ENCODE measurements around the gene CDKN2A. TPM values are rescaled to one million over a fixed set of nuclear protein-coding genes. Genes with fewer than 3 reads are reported as not detected.

The CDKN2A gene
- total and polyA plus RNA-seq, 7 experiments from 2014 or later = 0.43 to 21.7 (median 0.95) TPM; not detected in 2

GRCh38 chr9:21945606-21946005 lies 48.6 kb downstream of the CDKN2A start:
- H3K27ac ChIP-seq (ENCODE audit: low read depth, low read length) = no peak overlapping the region
- no peaks in the 10 kb centered on the region for H3K4me1 ChIP-seq (ENCODE audit: control insufficient read depth in 2 of 2, insufficient read depth in 2 of 2, low read length in 2 of 2)
- Mint-ChIP-seq H3K4me3 (no peak overlapping the region), H3K36me3 (peaks cover 0 to 6% (median 3%) of the 10 kb centered on the region in 5 donors), H3K9me3 (peaks cover 0 to 26% (median 7%) of the 10 kb centered on the region in 11 donors), H3K27me3 (peaks cover 30 to 56% (median 34%) of the 10 kb centered on the region in 5 donors), H3K27ac (no peak overlapping the region), H3K4me1 (no peaks in the 10 kb centered on the region)
- no peaks in the 10 kb centered on the region for H3K27me3 ChIP-seq (ENCODE audit: control insufficient read depth in 2 of 2, insufficient read depth in 2 of 2, low read length in 2 of 2)
- DNase-seq (no peak), ATAC-seq (no peak)
- intact Hi-C loops (cut with micrococcal nuclease) = no loop called here
- H3K4me3 ChIP-seq (ENCODE audit: low read length) = no peak overlapping the region
- H3K9me3 ChIP-seq (ENCODE audit: control insufficient read depth in 2 of 3, low read length in 3 of 3) = no peaks in the 10 kb centered on the region
- ChIA-PET CTCF (no interaction called here), POLR2A (interaction anchor here (0.6 kb wide), 1 partner anchor 29 kb away, joined by 3 read pairs; no protein-coding TSS in a partner anchor)
- H3K36me3 ChIP-seq (ENCODE audit: control insufficient read depth in 2 of 3, insufficient read depth in 3 of 3, low read length in 3 of 3) = no peaks in the 10 kb centered on the region

GRCh38 chr9:21943464-21943863 lies 50.7 kb downstream of the CDKN2A start:
- ATAC-seq (no peak), DNase-seq (no peak)
- ChIA-PET POLR2A (no interaction called here), CTCF (no interaction called here)
- Mint-ChIP-seq H3K4me1 (no peaks in the 10 kb centered on the region), H3K4me3 (no peak overlapping the region), H3K9me3 (peaks cover 0 to 25% (median 6%) of the 10 kb centered on the region in 11 donors), H3K27me3 (peaks cover 30 to 49% (median 34%) of the 10 kb centered on the region in 5 donors), H3K36me3 (peaks cover 0 to 6% (median 3%) of the 10 kb centered on the region in 5 donors), H3K27ac (no peak overlapping the region)
- H3K4me1 ChIP-seq (ENCODE audit: control insufficient read depth in 2 of 2, insufficient read depth in 2 of 2, low read length in 2 of 2) = no peaks in the 10 kb centered on the region
- H3K27me3 ChIP-seq (ENCODE audit: control insufficient read depth in 2 of 2, insufficient read depth in 2 of 2, low read length in 2 of 2) = no peaks in the 10 kb centered on the region
- no peaks in the 10 kb centered on the region for H3K36me3 ChIP-seq (ENCODE audit: control insufficient read depth in 2 of 3, insufficient read depth in 3 of 3, low read length in 3 of 3)
- H3K9me3 ChIP-seq (ENCODE audit: control insufficient read depth in 2 of 3, low read length in 3 of 3) = no peaks in the 10 kb centered on the region
- no peak overlapping the region for H3K4me3 ChIP-seq (ENCODE audit: low read length)
- intact Hi-C loops (cut with micrococcal nuclease) = no loop called here
- no peak overlapping the region for H3K27ac ChIP-seq (ENCODE audit: low read depth, low read length)

- ChIA-PET CTCF (no interaction called here), POLR2A (no interaction called here)
- H3K9me3 Mint-ChIP-seq = peaks cover 0 to 13% (median 2%) of the 10 kb centered on the region in 11 donors
- H3K36me3 Mint-ChIP-seq = peaks cover 0 to 6% (median 0%) of the 10 kb centered on the region in 5 donors
- H3K27ac ChIP-seq (ENCODE audit: low read depth, low read length) = no peak overlapping the region
- intact Hi-C loops (cut with micrococcal nuclease) = no loop called here
- H3K27me3 Mint-ChIP-seq = peaks cover 30 to 38% (median 34%) of the 10 kb centered on the region in 5 donors
- no peak overlapping the region for H3K27ac Mint-ChIP-seq
- H3K27me3 ChIP-seq (ENCODE audit: control insufficient read depth in 2 of 2, insufficient read depth in 2 of 2, low read length in 2 of 2) = no peaks in the 10 kb centered on the region
- no peaks in the 10 kb centered on the region for H3K4me1 Mint-ChIP-seq
- no peak overlapping the region for H3K4me3 Mint-ChIP-seq
- H3K4me1 ChIP-seq (ENCODE audit: control insufficient read depth in 2 of 2, insufficient read depth in 2 of 2, low read length in 2 of 2) = no peaks in the 10 kb centered on the region
- no peaks in the 10 kb centered on the region for H3K9me3 ChIP-seq (ENCODE audit: control insufficient read depth in 2 of 3, low read length in 3 of 3)
- H3K36me3 ChIP-seq (ENCODE audit: control insufficient read depth in 2 of 3, insufficient read depth in 3 of 3, low read length in 3 of 3) = no peaks in the 10 kb centered on the region
- ATAC-seq (no peak), DNase-seq (no peak)
- no peak overlapping the region for H3K4me3 ChIP-seq (ENCODE audit: low read length)
Measured at GRCh38 chr9:21941337-21941995, 52.7 kb downstream of the CDKN2A start.

GRCh38 chr9:21936161-21936560 lies 58.0 kb downstream of the CDKN2A start:
- DNase-seq (no peak), ATAC-seq (no peak)
- intact Hi-C loops (cut with micrococcal nuclease) = no loop called here
- H3K36me3 ChIP-seq (ENCODE audit: control insufficient read depth in 2 of 3, insufficient read depth in 3 of 3, low read length in 3 of 3) = no peaks in the 10 kb centered on the region
- H3K9me3 ChIP-seq (ENCODE audit: control insufficient read depth in 2 of 3, low read length in 3 of 3) = no peaks in the 10 kb centered on the region
- Mint-ChIP-seq H3K27ac (no peak overlapping the region), H3K4me3 (no peak overlapping the region), H3K36me3 (peaks cover 0 to 24% (median 15%) of the 10 kb centered on the region in 5 donors), H3K4me1 (no peaks in the 10 kb centered on the region), H3K9me3 (peaks cover 0 to 2% (median 0%) of the 10 kb centered on the region in 11 donors), H3K27me3 (peaks cover 0 to 7% (median under 1%) of the 10 kb centered on the region in 5 donors)
- H3K4me1 ChIP-seq (ENCODE audit: control insufficient read depth in 2 of 2, insufficient read depth in 2 of 2, low read length in 2 of 2) = no peaks in the 10 kb centered on the region
- no peaks in the 10 kb centered on the region for H3K27me3 ChIP-seq (ENCODE audit: control insufficient read depth in 2 of 2, insufficient read depth in 2 of 2, low read length in 2 of 2)
- no peak overlapping the region for H3K27ac ChIP-seq (ENCODE audit: low read depth, low read length)
- CTCF ChIA-PET = no interaction called here
- POLR2A ChIA-PET = no interaction called here
- no peak overlapping the region for H3K4me3 ChIP-seq (ENCODE audit: low read length)

GRCh38 chr9:21935631-21936030 lies 58.6 kb downstream of the CDKN2A start:
- CTCF ChIA-PET = no interaction called here

GRCh38 chr9:21933865-21934264 lies 60.3 kb downstream of the CDKN2A start:
- Histone ChIP-seq H3K27me3 (ENCODE audit: control insufficient read depth in 2 of 2, insufficient read depth in 2 of 2, low read length in 2 of 2) (no peaks in the 10 kb centered on the region), H3K4me3 (ENCODE audit: low read length) (no peak overlapping the region), H3K36me3 (ENCODE audit: control insufficient read depth in 2 of 3, insufficient read depth in 3 of 3, low read length in 3 of 3) (no peaks in the 10 kb centered on the region), H3K27ac (ENCODE audit: low read depth, low read length) (no peak overlapping the region), H3K4me1 (ENCODE audit: control insufficient read depth in 2 of 2, insufficient read depth in 2 of 2, low read length in 2 of 2) (no peaks in the 10 kb centered on the region), H3K9me3 (ENCODE audit: control insufficient read depth in 2 of 3, low read length in 3 of 3) (no peaks in the 10 kb centered on the region)
- ChIA-PET POLR2A (no interaction called here), CTCF (interaction anchor here (1.0 kb wide), 1 partner anchor 8 kb away, joined by 3 read pairs; no protein-coding TSS in a partner anchor)
- no peak for ATAC-seq
- Mint-ChIP-seq H3K4me3 (no peak overlapping the region), H3K36me3 (peaks cover 6 to 38% (median 22%) of the 10 kb centered on the region in 5 donors), H3K4me1 (no peaks in the 10 kb centered on the region), H3K27me3 (peaks cover 0 to 6% (median 0%) of the 10 kb centered on the region in 5 donors), H3K27ac (no peak overlapping the region), H3K9me3 (peaks cover 0 to 4% (median 0%) of the 10 kb centered on the region in 11 donors)
- no peak for DNase-seq
- intact Hi-C loops (cut with micrococcal nuclease) = no loop called here

More at GRCh38 chr9:21935631-21936030, 58.6 kb downstream of the CDKN2A start:
- Histone ChIP-seq H3K4me3 (ENCODE audit: low read length) (no peak overlapping the region), H3K4me1 (ENCODE audit: control insufficient read depth in 2 of 2, insufficient read depth in 2 of 2, low read length in 2 of 2) (no peaks in the 10 kb centered on the region), H3K9me3 (ENCODE audit: control insufficient read depth in 2 of 3, low read length in 3 of 3) (no peaks in the 10 kb centered on the region), H3K27ac (ENCODE audit: low read depth, low read length) (no peak overlapping the region), H3K36me3 (ENCODE audit: control insufficient read depth in 2 of 3, insufficient read depth in 3 of 3, low read length in 3 of 3) (no peaks in the 10 kb centered on the region), H3K27me3 (ENCODE audit: control insufficient read depth in 2 of 2, insufficient read depth in 2 of 2, low read length in 2 of 2) (no peaks in the 10 kb centered on the region)
- no peak for ATAC-seq
- H3K9me3 Mint-ChIP-seq = peaks cover 0 to 2% (median 0%) of the 10 kb centered on the region in 11 donors
- intact Hi-C loops (cut with micrococcal nuclease) = no loop called here
- H3K4me1 Mint-ChIP-seq = no peaks in the 10 kb centered on the region
- no peak overlapping the region for H3K27ac Mint-ChIP-seq
- DNase-seq = no peak
- POLR2A ChIA-PET = no interaction called here
- H3K4me3 Mint-ChIP-seq = no peak overlapping the region
- peaks cover 0 to 7% (median 0%) of the 10 kb centered on the region in 5 donors for H3K27me3 Mint-ChIP-seq
- H3K36me3 Mint-ChIP-seq = peaks cover 0 to 28% (median 19%) of the 10 kb centered on the region in 5 donors

GRCh38 chr9:21933281-21933680 lies 60.9 kb downstream of the CDKN2A start:
- H3K27ac Mint-ChIP-seq = no peak overlapping the region
- H3K9me3 ChIP-seq (ENCODE audit: control insufficient read depth in 2 of 3, low read length in 3 of 3) = no peaks in the 10 kb centered on the region
- no peak overlapping the region for H3K27ac ChIP-seq (ENCODE audit: low read depth, low read length)
- no peaks in the 10 kb centered on the region for H3K36me3 ChIP-seq (ENCODE audit: control insufficient read depth in 2 of 3, insufficient read depth in 3 of 3, low read length in 3 of 3)
- H3K4me1 ChIP-seq (ENCODE audit: control insufficient read depth in 2 of 2, insufficient read depth in 2 of 2, low read length in 2 of 2) = no peaks in the 10 kb centered on the region
- DNase-seq (no peak), ATAC-seq (no peak)
- H3K4me3 Mint-ChIP-seq = no peak overlapping the region
- ChIA-PET POLR2A (no interaction called here), CTCF (interaction anchor here (0.6 to 0.7 kb wide), 2 partner anchors 24 to 76 kb away, joined by 3 read pairs; no protein-coding TSS in a partner anchor)
- H3K36me3 Mint-ChIP-seq = peaks cover 6 to 38% (median 22%) of the 10 kb centered on the region in 5 donors
- H3K27me3 ChIP-seq (ENCODE audit: control insufficient read depth in 2 of 2, insufficient read depth in 2 of 2, low read length in 2 of 2) = no peaks in the 10 kb centered on the region
- peaks cover 0 to 4% (median 0%) of the 10 kb centered on the region in 11 donors for H3K9me3 Mint-ChIP-seq
- peaks cover 0 to 6% (median 0%) of the 10 kb centered on the region in 5 donors for H3K27me3 Mint-ChIP-seq
- intact Hi-C loops (cut with micrococcal nuclease) = no loop called here
- H3K4me1 Mint-ChIP-seq = no peaks in the 10 kb centered on the region
- no peak overlapping the region for H3K4me3 ChIP-seq (ENCODE audit: low read length)
